Anterior cingulate cortex (tissue), 58 donors: ENCODE data around the gene TRRAP.
"Not testable (repeated sequence)": the region's sequence is repeated elsewhere in the genome, so short reads cannot be mapped to it uniquely, and the experiment has no call there.

Source experiments
- DNase-seq, 58 donors: peaks; one replicate each; lab custom pipeline; 2025; lab: John Stamatoyannopoulos, UW

Gene TRRAP

DNA sequence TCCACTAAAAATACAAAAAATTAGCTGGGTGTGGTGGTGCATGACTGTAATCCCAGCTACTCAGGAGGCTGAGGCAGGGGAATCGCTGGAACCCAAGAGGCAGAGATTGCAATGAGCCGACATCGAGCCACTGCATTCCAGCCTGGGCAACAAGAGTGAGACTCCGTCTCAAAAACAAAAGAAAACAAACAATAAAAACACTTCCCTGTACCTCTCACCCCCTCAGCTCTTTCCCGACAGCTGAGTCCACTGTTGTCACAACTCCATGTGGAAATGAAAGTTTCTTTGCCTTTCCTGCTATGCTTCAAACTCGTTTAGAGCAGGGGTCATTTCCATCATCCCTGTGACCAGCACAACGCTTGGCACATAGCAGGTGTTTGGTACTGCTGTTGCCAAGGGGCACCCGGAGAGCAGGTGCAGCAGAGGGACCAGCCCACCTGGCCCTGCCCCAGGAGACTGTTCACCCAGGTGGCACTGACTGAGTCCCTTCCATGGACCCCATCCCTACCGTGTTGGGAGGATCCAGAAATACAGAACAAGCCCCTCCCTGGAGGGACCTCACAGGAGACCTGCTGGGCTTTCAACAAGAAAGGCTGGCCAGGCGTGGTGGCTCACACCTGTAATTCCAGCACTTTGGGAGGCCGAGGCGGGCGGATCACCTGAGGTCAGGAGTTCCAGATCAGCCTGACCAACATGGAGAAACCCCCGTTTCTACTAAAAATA lies 13.4 kb upstream of the TRRAP start:
- DNase-seq, result no peak

DNA sequence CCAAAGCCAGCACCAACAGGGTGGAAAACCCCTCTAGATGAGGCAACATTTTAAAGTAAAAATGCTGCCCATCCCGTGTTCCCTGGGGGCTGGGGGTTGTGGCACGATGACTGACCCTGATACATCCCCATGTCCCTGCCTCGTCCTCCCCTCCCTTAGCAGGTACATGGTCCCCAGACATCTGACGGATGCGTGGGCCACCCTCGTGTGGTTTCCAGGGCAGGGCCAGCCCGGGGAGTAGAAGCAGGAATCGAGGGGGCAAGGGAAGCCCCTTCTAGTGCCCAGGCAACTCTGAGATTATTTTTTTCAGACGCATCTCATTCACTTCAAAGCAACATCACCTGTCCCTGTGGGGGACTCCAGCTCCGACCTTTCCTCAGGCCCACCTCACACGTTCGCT lies 12.0 kb upstream of the TRRAP start:
- DNase-seq, result no peak

DNA sequence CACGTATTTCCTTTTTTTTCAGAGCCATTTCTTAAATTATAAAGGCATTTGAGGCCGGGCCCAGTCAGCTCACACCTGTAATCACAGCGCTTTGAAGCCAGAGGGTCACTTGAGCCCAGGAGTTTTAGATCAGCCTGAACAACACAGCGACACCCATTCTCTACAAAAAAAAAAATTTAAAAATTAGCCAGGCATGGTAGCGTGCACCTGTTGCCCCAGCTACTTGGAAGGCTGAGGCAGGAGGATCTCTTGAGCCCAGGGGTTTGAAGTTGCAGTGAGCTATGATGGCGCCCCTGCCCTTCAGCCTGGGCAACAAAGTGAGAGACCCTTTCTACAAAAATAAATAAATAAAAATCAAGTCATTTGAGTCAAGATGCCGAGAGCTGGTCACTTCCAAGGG lies 11.6 kb upstream of the TRRAP start:
- no peak for DNase-seq

DNA sequence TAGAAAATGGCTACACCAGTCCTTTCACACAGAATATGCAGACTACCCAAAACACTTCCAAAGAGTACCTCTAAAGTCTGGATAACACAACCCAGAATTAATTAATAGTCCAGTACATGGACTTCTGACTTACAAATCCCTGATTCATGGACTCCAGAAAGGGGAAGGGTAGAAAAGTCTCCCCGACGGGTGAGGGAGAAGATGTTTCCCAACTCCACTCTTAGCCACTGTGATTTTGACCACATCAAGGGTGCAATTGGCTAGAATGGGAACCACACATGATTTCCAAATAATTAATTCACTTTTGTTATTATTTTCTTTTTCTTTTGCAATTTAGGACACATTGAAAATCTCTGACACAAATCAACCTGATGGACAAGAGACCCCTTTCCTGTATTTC lies 9.9 kb upstream of the TRRAP start:
- no peak for DNase-seq

DNA sequence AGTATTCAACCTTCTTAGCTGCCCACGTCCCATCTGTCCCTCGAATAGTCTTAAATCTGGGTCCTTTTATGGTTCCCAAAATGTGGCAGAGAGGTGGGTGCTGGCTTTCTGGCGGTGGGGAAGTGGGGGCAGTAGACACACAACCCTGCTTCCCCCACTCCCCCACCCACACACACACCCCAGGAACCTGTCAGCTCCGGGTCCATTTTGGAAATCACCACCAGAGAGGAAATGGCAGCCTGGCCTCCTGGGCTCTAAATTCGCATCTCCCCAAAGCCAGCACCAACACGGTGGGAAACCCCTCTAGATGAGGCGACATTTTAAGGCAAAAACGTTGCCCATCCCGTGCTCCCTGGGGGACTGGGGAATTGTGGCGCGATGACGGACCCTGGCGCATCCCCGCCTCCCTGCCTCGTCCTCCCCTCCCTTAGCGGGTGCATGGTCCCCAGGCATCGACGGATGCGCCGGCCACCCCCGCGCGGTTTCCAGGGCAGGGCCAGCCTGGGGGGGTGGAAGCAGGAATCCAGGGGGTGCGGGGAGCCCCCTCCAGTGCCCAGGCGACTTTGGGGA lies 9.2 kb upstream of the TRRAP start:
- peak in 10 of 58 donors; percentile 6 to 56 (median 40) for DNase-seq

DNA sequence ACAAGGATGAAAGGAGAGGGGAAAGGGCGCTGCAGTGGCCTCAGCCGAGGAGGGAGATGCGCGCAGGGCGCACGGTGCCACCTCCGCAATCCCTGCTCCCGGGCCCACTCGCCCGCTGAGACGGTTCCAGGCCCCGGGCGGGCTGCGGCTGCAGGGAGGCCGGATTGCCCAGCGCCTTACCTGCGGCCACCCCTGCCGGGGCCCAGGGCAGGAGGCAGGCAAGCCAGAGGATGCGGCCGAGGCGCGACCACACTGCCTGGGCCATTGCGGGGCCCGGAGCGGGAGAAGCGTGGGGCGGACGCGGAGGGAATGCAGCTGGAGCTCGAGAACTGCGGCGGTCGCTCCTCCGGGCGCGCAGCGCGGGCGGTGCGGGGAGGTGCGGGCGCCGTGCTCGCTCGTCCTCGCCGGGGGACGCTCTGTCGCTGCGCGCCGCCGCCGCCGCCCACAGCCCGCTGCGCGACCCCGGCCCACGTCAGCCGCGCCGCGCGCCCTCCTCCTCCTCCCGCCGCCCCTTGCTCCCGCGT lies 8.7 kb upstream of the TRRAP start, which contains the start of gene TMEM130:
Gene TMEM130 (minus strand): TSS at position 418 of the 524 bp plus-strand sequence. CDS start 153 bp downstream, at position 265.
- peak in 6 of 58 donors; percentile 30 to 56 (median 44) for DNase-seq

DNA sequence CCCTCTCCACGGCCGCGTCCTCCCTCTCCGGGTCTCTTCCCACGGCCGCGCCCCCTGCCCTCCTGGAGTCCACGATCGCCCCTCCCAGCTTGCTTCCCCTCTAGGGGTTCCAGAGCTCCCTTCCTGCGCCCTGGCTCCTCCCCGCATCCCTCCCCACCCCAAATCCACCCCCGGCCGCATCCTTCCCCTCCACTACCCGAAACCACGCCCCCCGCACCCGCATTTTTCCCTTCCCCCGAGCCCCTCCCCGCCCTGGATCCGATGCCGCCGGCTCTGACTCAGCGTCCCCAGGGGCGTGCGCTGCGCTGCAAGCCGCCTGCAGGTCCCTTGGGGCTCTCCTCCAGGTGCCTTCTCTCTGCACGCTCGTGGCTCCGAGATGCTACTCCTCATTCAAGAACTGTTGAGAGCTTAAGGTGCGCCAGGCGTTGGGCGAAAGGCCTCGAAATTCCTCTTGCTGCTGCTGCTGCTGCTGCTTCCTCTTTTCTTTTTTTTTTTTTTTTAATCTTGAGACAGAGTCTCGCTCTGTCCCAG lies 8.1 kb upstream of the TRRAP start:
- peak in 55 of 58 donors; percentile 13 to 88 (median 60) for DNase-seq

DNA sequence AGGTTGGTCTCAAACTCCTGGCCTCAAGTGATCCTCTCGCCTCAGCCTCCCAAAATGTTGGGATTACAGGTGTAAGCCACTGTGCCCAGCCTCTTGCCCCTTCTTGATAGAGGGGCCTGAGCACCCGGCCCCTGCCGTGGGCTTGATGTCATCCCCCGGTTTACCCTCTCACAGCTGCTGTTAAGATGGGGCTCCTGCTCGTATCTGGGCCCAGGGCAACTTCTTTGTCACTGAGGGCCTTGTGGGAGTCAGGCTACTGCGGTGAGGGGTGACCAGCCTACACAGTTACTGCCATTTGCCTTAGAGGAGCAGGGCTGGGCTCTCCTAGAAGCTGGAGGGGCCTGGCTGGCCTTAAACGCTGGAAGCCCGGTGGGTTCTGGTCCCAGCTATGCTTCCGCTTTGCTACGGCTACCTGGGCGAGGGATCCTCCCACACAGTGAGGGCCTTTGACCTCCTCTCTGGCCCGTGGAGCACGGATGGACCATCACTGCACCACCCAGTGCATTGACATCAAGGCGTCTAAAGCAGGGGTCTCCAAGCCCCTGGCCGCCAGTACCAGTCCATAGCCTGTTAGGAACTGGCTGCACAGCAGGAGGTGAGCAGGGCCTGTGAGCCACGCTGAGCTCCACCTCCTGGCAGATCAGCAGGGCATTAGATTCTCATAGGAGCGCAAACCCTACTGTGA lies 7.4 kb upstream of the TRRAP start:
- DNase-seq, result no peak

DNA sequence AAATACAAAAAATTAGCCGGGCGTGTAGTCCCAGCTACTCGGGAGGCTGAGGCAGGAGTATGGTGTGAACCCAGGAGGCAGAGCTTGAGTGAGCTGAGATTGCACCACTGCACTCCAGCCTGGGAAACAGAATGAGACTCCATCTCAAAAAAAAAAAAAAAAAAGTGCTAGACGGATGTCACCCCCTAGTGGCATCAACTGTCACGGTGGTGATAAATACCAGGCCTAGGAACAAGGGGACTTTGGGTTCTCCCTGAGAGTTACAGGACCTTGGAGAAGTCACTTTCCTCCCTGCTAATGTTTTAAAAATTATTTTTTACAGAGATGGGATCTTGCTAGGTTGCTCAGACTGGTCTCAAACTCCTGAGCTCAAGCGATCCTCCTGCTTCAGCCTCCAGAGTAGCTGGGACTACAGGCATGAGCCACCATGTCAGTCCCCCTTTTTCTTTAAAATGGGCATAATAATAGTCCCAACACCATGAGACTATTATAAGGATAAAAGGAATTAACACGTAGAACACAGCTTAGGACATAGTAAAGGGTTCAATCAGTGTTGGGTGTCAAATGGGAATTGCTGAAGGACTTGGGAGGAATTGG lies 5.9 kb upstream of the TRRAP start:
- no peak for DNase-seq

DNA sequence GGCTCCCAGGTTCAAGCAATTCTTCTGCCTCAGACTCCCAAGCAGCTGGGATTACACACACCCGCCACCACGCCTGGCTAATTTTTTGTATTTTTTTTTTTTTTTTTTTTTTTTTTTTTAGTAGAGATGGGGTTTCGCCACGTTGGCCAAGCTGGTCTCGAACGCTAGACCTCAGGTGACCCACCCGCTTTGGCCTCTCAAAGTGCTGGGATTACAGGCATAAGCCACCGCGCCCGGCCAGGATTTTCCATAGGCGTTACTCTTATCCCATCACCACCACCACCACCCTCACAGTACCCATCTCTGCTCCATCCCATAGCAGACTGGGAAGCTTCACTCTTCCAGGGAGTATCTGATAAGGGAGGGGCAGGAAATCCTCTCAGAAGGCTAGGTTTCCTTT lies 4.7 kb upstream of the TRRAP start:
- DNase-seq, result not testable (repeated sequence)

DNA sequence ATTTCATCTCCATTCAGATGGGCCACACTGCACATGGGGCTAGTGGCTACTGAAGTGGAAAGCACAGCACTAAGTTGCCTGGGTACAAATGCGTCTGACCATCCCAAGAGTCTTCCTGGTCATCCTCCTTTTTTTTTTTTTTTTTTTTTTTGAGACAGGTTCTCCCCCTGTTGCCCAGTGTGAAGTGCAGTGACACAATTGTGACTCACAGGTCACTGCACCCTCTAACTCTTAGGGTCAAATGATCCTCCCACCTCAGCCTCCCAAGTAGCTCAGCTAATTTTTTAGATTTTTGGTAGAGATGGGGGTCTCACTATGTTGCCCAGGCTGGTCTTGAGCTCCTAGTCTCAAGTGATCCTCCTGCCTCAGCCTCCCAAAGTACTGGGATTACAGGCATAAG lies 3.4 kb upstream of the TRRAP start:
- DNase-seq, result no peak

DNA sequence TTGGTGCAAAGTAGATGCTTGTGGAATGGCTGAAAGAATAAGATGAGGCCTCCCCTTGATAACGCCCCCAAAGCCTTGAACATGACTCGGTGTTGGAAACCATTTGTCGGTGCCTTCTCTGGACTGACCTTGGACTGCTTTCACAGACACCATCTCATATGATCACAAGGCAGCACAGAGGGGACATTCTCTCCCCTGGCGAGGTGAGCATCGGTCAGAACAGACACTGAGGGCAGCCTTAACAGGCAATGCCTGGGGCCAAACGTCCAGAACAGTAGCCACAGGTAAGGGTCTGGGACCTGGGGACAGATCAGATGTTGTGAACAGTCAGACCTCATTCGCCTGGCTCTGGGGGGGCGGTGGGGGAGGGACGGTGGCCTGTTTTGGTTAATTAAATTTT lies 2.8 kb upstream of the TRRAP start:
- no peak for DNase-seq

DNA sequence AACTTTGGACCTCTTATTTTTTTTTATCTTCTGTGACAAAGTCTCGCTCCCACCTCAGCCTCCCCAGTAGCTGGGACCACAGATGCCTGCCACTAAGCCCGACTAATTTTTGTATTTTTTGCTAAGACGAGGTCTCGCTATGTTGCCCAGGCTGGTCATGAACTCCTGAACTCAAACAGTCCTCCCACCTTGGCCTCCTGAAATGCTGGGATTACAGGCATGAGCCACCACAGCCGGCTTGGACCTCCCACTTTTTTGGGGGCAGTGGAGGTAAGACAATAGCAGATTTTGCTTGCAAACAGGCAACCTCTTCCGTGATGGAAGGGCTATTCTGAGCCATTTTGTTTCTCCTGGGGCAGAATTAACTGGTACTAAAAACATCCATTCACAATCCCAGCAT lies 1.2 kb upstream of the TRRAP start:
- DNase-seq, result no peak

DNA sequence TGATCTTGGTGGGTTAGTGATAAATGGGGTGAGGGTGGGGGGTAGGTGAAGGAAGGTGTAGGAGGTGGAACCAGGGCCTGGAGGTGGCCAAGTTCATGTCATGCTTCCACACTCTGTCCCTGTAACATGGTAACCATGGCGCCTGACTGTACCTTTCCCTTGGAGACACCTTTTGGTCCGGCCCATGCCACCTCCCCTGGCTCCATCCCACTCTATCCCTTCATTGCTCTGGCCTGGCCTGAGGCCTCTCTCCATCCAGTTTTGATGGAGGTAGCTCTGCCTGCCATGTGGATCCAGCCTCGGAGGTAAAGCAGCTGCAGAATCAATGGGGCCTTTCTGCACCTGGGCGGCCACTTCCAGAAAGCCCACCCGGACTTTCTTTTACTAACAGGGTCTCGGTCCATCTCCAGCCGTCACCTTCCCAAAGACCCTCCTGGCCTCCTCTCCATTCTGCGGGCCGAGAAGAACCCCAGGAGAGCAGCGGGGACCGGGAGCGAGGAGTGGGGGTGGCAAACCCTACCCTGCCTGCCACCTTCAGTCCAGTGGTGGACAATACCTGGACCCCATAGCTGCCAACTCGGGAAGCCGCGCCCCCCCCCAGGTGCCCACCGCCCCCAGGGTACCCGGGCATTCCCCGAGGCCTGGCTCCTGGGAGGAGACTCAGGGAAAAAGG lies 504 bp upstream of the TRRAP start:
- peak in 1 of 58 donors; percentile 54 for DNase-seq

DNA sequence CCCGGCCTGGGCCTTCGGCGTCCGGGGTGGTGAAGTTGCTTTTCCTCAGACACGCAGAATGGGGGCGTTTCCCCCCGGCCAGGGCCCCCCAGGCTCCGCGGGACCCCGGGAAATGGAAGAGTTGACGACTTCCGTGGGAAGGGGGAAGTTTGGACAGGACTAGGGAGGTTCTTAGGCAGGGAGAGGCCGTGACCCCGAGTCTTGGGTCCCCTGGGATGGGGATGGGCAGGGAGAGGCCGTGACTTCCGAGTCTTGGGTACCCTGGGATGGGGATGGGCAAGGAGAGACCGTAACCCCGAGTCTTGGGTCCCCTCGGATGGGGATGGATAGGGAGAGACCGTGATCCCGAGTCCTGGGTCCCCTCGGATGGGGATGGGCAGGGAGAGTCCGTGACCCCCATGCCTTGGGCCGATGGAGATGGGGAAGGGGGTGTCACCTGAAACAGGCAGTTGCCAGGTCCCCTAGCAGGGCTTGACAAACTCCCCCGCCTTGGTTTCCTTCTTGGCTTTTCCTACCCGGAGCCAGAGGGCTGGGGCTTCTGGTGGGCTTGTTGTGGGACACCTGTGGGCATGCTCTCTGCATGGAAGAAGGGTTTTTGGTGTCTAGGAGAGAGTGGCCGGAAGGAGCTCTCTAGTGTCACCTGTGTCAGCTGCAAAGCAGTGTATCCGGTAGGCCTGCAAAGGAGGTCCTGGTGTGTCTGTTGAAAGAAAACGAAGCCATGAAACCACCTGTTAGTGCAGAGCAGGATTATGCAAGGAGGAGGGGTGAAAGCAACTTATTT lies 1.1 kb downstream of the TRRAP start:
- peak in 3 of 58 donors; percentile 13 to 24 (median 19) for DNase-seq

DNA sequence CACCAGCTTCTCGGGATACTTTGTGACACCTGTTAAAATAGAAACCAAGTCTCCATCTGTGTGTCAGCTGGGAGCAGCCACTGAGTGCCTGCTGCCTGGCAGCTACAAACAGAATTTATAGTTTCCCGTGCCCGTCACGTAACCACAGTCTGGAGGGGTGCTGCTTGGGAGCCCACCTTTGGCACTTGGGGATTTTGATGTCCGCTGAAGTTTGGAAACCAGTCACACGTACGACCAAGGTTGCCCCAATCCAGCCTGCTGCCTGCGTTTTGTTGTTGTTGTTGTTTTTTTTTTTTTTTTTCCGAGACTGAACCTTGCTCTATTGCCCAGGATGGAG lies 1.6 kb downstream of the TRRAP start:
- no peak for DNase-seq

DNA sequence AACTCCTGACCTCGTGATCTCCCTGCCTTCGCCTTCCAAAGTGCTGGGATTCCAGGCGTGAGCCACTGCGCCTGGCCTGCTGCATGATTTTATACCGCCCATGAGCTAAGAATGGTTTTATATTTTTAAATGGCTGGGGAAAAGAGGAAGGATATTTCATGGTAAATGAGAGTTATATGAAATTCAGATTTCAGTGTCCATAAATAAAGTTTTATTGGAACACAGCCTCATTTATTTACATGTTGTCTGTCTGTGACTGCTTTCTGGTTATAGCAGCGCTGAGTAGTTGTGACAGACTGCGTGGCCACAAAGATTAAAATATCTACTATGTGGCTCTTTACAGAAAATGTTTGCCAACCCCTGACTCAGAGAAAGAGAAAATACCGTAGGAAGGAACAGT lies 2.2 kb downstream of the TRRAP start:
- DNase-seq, result no peak

DNA sequence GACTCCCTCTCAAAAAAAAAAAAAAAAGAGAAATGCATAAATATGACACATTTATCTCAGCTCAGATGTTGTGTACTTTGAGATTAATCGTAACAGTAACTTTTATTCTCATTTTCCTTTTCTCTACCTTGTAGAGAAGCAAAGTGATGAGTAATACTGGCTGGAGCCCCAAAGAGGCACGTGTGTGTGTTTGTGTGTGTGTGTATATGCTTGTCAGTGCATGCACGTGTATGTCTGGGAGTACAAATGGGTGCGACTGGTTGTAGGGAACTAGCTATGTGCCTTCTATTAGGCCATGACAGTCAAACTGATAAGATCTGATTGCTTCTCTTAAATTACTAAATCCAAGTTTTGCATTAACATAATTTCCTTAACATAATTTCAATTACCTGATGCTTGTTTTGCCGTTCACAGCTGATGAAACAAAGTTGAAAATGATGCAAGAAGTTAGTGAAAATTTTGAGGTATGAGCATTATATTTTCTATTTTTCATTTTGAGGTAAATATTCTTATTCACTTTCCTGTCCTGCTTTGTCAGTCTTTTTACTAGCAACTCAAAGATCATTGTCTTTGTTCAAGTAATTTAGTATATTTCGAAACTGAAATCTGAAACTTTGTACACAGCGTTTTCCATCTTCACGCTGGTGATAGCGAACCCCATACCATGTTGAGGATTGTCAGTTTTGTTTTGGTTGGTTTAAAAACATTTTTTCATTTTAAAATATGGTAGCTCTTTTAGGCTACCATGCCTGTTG lies 3.4 kb downstream of the TRRAP start:
- no peak for DNase-seq

DNA sequence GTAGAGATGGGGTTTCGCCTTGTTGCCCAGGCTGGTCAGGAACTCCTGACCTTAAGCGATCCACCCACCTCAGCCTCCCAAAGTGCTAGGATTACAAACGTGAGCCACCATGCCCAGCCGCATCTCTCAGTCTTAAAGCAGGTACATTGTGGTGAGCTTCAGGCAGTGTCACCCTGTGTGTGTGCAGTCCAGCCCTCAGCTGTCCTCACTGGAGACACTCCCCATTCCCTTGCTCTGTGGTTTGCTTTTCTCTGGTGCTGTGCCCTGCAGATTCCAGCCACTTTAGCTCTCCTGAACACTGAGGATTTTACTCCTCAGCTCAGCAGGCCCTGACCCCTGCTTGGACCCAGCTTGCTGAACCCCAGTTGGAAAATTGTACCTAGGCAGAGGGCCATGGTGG lies 6.1 kb downstream of the TRRAP start:
- no peak for DNase-seq
